Activated gamma-delta T cell treated with anti-CD3 and anti-CD28 coated beads, Interleukin-2, amount 50 U/mL, for 16 hours (primary cell): ENCODE results near the gene SPRR2A.
"Not testable (repeated sequence)": the region's sequence is repeated elsewhere in the genome, so short reads cannot be mapped to it uniquely, and the experiment has no call there.

ENCODE experiments used
- DNase-seq: peaks from one replicate; pipeline ENCODE4 v3.0.0-alpha.2; 2020; ENCODE audit warnings: low read depth

The SPRR2A gene

DNA sequence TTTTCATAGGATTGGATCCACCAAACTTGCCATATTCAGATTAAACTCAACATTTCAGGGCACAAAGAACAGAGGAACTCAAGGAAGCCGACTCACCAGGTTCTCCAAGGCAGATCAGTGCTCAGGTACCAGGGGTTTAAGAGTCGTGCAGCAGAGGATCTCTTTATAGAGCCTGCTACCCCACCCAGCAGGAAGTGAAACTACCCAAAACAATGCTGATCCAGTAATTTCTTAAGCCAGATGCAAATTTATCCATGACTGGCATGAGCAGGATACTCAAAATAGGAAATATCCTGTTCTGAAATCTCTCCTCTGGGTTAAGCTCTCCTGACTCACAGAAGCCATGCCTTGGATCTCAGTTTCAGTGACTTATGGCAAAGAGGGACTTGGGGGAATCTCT is at the start of gene SPRR2A:
Gene SPRR2A, minus strand, starts transcription at position 138 of the 400 bp plus-strand sequence. CDS start 777 bp downstream, outside the sequence.
- no peak for DNase-seq

DNA sequence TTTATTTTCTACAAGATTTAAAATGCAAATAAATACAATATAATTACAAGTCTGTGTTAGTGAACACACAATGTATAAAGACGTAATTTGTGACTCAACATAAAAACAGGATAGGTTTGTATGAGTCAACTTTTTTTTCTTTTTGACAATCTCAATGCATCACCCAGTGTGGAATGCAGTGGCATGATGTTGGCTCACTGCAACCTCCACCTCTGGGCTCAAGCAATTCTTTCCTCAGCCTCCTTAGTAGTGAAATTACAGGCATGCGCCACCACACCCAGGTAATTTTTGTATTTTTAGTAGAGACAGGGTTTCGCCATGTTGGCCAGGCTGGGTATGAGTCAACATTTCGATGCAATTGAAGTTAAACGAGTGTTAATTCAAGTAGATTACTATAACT is 42.9 kb upstream of the SPRR2A start:
- DNase-seq, result no peak

DNA sequence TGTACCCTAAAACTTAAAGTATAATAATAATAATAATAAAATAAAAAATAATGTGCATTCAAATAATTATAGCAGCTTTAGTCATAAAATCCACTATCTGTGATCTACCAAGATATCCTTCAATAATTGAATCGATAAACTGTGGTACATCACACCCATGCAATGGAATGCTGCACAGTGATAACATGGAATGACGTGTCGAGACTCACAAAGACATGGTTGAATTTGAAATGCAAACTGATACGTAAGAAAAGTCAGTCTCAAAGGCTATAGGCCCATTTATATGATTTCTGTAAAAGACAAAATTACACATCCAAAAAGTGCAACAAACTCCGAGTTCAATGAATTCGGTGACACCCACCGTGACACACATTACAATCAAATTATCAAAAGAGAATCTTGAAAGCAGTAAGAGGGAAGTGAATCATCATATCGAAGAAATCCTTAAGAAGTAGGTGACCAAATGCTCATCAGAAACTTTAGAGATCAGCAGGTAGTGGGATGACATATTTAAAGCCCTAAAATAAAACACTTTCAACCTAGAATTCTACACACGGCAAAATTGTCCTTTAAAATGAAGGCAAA is 42.2 kb upstream of the SPRR2A start:
- no peak for DNase-seq

DNA sequence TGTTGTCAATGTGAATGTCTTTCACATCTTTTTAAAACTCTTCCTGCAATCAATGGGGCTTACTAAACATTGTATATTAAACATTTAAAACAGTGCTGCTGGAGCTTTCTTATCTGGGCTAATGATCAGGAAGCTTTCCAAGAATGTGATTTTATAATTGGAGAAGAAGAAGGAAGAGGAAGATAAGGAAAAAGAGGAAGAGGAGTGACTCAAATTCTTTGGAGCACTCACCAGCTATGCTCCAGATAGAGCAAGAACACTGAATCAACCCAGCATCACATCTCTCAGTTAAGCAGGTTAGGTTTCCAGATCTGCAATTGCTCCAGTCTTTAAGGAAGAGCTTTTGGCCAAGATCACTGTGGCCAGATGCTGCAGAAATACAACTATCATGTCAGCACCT is 38.5 kb upstream of the SPRR2A start:
- no peak for DNase-seq

DNA sequence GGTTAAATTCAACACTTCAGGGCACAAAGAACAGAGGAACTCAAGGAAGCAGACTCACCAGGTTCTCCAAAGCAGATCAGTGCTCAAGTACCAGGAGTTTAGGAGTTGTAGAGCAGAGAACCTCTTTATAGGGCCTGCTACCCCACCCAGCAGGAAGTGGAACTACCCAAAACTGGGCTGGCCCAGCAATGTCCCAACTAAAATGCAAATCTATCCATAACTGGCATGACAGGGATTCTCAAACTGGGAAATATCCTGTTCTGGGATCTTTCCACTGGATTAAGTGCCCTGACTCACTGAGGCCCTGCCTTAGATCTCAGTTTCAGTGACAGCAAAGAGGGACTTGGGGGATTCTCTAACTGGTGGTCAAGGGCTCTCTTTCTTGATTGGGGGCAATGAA is 37.1 kb upstream of the SPRR2A start, which contains the start of gene SPRR2E:
Gene SPRR2E, minus strand, starts transcription at position 101 of the 400 bp plus-strand sequence. CDS start 775 bp downstream, outside the sequence.
- DNase-seq, result no peak

DNA sequence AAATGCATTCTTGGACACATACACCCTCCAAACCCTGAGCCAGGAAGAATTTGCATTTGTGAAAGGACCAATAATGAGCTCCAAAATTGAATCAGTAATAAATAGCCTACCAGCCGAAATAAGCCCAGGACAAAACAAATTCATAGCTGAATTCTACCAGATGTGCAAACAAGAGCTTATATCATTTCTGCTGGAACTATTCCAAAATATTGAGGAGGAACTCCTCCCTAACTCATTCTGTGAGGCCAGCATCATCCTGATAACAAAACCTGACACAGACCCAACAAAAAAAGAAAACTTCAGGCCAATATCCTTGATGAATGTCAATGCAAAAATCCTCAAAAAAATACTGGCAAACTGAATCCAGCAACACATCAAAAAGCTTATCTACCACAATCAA is 30.3 kb upstream of the SPRR2A start:
- DNase-seq, result no peak

DNA sequence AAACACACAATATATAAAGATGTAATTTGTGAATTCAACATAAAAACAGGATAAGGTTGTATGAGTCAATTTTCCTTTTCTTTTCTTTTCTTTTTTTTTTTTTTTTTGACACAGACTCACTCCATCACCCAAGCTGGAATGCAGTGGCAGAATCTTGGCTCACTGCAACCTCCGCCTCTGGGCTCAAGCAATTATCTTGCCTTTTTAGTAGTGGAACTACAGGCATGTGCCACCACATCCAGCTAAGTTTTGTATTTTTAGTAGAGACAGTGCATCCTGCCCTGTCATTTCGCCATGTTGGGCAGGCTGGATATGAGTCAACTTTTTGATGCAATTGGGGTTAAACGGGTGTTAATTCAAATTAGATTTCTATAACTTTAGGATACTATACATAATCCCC is 24.4 kb upstream of the SPRR2A start:
- DNase-seq, result no peak

DNA sequence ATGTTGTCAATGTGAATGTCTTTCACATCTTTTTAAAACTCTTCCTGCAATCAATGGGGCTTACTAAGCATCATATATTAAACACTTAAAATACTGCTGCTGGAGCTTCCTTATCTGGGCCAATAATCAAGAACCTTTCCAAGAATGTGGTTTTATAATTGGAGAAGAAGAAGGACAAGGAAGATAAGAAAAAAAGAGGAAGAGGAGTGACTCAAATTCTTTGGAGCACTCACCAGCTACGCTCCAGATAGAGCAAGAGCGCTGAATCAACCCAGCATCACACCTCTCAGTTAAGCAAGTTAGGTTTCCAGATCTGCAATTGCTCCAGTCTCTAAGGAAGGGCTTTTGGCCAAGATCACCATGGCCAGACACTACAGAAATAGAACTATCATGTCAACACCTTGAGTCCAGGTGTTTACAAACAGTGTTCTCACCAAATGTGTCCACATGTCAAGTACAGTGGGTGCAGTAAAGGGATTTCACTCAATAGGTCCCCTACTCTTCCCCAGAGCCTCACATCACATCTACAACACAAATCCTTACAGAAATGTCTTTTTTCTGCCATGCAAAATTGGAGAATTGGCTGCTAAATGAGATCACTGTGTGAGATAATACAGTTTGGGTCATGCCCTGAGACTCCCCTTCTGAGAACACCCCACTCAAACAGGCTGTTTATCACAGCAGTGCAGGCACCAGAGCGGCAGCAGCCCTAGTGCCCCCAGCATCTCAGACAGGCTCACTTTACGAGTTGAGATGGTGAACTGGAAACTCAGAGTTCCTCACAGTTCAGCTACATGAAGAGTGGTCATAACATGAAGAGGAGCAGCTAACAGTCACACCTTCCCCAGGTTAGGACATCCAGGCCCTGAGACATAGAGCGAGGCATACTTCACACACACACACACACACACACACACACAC is 15.8 kb upstream of the SPRR2A start:
- DNase-seq, result no peak

DNA sequence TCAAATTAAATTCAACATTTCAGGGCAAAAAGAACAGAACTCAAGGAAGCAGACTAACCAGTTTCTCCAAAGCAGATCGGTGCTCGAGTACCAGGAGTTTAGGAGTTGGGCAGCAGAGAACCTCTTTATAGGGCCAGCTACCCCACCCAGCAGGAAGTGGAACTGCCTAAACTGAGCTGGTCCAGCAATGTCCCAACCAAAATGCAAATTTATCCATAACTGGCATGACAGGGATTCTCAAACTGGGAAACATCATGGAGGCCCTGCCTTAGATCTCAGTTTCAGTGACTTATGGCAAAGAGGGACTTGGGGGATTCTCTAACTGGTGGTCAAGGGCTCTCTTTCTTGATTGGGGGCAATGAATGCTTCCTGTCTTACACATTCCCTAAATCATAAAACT is 14.2 kb upstream of the SPRR2A start, which contains the start of gene SPRR2B:
Gene SPRR2B, minus strand, starts transcription at position 101 of the 400 bp plus-strand sequence. CDS start 772 bp downstream, outside the sequence.
- DNase-seq, result no peak

DNA sequence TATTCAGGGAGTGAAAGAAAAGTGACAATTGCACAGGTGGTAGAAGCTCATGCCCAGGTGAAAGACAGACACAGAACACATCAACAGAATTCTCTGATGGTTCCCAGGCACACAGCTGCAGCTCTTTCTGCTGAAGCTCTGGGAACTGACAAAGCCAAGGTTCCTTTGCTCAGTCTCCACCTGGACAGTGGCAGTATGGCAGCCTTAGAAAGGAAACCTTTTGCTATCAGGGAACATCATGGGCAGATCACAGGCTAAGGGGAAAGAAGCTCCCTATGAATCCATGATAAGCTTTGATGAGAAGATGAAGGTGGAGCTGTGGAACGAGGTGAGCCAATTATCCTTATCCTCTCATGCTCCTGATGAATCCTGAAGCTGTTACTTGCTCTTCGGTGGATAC is 12.9 kb upstream of the SPRR2A start:
- no peak for DNase-seq

DNA sequence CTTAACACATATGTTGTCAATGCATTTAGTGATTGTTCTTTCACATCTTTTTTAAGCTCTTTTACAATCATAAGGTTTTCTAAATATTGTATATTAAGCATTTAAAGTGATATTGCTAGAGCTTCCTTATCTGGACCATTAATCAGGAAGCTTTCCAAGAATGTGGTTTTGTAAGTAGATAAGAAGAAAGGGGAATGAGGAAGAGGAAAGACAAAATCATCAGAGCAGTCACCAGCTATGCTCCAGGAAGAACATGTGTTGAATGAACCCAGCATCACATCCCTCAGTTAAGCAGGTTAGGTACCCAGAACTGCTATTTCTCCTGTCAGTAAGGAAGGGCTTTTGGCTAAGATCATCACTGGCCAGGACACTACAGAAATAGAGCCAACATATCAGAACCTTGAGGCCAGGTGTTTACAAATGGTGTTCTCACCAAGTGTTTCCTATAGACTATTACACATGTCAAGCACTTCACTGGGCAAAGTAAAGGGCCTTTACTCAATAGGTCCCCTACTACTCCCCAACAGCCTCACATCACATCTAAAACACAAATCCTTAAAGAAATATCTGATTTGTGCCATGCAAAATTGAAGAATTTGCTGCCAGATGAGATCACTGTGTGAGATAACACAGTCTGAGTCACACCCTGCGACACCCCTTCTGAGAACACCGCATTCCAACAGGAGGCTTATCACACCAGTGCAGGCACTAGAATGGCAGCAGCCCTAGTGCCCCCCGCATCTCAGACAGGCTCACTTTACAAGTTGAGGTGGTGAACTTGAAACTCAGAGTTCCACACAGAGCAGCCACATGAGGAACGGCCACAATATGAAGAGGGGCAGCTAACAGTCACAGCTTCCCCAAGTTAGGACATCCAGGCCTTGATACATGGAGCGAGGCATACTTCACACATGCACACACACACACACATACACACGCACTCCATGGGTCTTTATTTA is 1.8 kb upstream of the SPRR2A start:
- no peak for DNase-seq

DNA sequence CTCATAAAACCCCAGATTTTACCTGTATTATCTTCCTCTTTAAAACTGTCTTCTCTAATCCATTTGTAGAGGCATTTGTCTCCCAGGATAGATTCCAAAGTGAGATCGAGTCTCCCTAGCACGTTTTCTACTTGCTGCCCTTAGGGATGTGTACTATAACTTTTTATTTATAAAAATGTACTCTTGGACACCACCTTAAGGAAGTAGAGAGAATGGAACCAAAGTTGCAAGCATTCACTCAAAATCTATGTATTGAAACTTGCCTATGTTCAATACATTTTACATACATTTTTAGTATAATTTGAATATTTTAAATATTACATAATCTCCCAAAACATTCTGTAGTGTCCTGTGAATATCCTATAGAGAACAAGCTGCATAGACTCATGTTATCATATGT is 842 bp upstream of the SPRR2A start:
- DNase-seq, result no peak

DNA sequence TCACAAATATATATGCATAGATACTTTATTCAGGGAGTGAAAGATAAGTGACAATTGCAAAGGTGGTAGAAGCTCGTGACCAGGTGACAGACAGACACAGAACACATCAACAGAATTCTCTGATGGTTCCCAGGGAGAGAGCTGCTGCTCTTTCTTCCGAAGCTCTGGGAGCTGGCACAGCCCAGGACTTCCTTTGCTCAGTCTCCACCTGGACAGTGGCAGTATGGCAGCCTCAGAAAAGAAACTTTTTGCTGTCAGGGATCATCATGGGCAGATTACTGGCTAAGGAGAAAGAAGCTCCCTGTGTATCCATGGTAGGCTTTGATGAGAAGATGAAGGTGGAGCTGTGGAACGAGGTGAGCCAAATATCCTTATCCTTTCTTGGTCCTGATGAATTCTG is 1.2 kb downstream of the SPRR2A start:
- not testable (repeated sequence) for DNase-seq

DNA sequence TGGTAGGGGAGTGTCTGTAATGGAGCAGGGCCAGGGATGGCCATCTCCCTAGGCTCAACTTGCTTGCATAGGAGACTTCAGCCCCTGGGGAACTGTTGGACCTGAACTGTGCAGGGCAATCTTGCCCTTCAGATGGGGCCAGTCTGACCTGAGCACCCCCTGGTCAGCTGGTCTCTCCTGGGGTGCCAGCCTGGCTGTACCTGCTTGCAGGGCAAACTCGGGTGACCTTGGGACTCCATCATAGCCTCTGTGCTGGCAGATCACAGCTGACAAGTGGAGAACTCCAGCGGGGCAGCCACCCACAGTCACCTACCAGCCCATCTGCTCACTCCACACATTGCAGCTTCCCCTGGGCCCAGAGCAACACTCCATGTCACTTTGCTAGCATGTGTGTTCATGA is 8.1 kb downstream of the SPRR2A start:
- DNase-seq, result no peak

DNA sequence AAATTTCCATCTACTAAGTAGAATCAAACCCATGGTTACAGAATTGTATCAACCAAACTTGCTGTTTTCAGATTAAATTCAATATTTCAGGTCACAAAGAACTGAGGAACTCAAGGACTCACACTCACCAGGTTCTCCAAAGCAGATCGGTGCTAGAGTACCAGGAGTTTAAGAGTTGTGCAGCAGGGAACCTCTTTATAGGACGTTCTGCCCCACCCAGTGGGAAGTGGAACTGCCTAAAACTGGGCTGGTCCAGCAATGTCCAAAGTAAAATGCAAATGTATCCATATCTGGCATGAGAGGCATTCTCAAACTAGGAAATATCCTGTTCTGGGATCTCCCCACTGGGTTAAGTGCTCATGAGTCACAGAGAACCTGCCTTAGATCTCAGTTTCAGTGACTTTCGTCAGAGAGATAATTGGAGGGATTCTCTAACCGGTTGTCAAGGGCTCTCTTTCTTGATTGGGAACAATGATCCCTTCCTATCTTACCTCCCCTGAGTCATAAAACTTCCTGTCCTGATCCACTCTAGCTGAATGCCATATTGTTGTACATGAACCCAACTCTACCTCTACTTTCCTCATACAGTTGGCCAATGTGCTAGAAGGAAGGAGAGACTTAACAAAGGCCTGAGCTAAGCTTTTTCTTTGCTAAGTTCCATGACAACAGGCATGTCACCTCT is 16.2 kb downstream of the SPRR2A start, which contains the start of gene SPRR2D:
Gene SPRR2D, minus strand, starts transcription at position 171 of the 682 bp plus-strand sequence. CDS start 774 bp downstream, outside the sequence.
- no peak for DNase-seq

DNA sequence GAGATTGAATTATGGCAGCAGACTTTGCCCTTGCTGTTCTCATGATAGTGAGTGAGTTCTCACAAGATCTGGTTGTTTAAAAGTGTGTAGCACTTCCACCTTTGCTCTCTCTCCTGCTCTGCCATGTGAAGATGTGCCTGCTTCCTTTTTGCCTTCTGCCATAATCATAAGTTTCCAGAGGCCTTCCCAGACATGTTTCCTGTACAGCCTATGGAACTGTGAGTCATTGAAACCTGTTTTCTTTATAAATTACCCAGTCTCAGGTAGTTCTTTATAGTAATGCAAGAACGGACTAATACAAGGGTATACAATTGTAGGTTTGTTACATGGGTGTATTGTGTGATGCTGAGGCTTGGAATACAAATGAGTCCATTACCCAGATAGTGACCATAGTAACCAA is 22.1 kb downstream of the SPRR2A start:
- no peak for DNase-seq

DNA sequence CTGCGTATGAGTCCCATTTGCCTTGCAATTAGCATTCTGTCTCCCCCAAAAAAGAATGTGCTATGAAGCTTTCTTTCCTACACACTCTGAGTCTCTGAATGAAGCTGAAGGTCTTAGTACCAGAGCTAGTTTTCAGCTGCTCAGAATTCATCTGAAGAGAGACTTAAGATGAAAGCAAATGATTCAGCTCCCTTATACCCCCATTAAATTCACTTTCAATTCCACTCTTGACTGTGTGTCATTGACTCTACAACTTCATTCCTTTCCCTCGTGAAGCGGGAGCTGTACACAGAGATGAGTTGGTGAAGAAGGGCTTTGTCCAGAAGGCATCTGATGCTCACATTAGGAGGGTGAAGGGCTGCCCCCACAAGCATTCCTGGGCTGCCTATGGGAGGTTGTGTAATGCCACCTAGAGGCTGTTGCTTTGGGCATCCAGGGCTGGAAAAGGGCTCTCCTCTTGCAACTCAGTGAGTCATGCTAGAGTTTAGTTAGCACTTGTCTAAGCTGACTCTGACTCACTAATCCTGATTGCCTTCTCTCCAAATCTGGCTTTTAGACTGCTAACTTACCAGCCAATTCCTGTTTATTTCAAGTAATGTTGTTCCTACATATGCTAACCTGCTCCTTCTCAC is 24.5 kb downstream of the SPRR2A start:
- no peak for DNase-seq

DNA sequence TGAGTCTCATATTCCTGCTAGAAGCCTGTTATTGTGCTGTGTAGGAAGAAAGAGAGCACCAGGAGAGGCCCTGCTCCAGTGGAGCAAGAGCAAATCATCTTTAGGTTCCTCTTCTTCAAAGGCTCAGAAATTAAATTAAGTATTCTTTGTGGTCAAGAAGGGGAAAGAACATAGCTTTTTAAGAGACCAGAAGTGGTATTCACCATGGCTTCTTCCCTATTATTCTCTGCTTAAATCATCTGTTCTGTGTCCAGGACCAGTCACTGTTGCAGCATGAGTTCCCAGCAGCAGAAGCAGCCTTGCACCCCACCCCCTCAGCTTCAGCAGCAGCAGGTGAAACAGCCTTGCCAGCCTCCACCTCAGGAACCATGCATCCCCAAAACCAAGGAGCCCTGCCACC is 25.2 kb downstream of the SPRR2A start:
- DNase-seq, result no peak

DNA sequence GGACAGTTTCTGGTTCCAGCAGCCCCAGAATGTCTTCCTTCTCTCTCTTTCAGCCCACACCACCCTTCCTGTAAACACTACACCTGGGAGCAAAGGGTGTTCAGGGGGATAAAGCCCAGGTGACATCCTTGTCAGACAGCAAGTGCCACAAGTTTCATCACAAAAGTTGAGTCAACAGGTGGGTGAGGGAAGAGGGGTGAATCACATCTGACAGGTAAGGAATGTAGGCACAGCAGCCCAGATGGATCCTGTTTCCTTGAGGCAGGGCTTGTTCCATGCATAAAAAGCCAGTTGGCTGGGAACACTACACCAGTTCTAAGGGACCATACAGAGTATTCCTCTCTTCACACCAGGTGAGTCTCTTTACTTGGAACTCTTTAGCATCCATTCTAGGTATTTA is 26.4 kb downstream of the SPRR2A start, which contains the start of gene SPRR1B:
Gene SPRR1B, plus strand, starts transcription at position 309 of the 400 bp plus-strand sequence. CDS start 1,143 bp downstream, outside the sequence.
- no peak for DNase-seq

DNA sequence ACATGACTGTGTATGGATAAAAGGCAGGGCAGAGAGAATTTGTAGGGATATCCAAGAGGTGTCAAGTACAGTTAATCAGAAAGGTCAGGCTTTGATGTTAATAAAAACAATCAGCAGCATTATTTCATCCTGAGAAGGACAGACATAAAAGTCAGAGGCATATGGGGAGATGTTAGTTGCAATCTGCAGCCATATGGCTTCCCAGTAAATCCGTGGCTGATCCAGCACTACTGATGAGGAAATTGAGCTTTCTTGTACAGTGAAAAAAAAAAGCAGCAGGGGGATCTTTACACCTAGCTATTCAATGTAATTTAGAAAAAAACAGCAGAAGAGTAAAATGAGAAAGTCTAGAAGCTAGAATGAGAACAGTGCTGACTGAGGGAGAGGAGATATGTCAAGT is 28.5 kb downstream of the SPRR2A start:
- no peak for DNase-seq

DNA sequence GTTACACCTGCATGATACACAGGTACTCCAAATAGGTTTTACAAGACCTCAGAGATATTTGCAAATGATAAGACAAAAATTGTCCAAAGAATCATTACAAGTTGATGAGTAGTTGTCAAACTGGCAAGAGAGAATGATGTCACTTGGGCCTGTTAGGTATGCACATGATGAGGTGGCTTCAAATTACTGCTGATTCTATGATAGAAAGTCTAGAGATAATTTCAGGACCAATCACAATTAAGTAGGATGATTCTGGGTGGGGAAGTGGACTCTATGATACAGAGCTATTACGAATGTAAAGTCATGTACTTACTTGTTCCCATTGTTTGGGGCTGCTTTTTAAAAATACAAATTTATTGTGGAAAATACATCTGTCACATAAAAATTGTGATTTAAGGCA is 31.5 kb downstream of the SPRR2A start:
- DNase-seq, result no peak
